Measurements from ENCODE around the gene UGT2B15. TPM values are rescaled to one million over a fixed set of nuclear protein-coding genes. Genes with fewer than 3 reads are reported as not detected.
"Not testable (repeated sequence)": the region's sequence is repeated elsewhere in the genome, so short reads cannot be mapped to it uniquely, and the experiment has no call there.

The UGT2B15 gene
- total RNA-seq, 1 donor from 2014 or later: not detected

GRCh38 chr4:68630371-68630770, 40.1 kb downstream of the UGT2B15 start:
- Histone ChIP-seq H3K36me3 (no peaks in the 10 kb centered on the region), H3K79me2 (ENCODE audit: low read depth) (no peaks in the 10 kb centered on the region), H3K4me1 (no peaks in the 10 kb centered on the region), H3K9ac (no peak overlapping the region), H4K20me1 (ENCODE audit: low read depth) (no peaks in the 10 kb centered on the region), H2AFZ (replicated peaks) (no peak overlapping the region), H3K4me2 (no peak overlapping the region), H3F3A (ENCODE audit: low read depth) (no peaks in the 10 kb centered on the region), H3K27ac (no peak overlapping the region), H3K9me3 (ENCODE audit: low read depth) (no peaks in the 10 kb centered on the region), H3K4me3 (no peak overlapping the region), H3K27me3 (no peaks in the 10 kb centered on the region)
- no peak for TF ChIP-seq CTCF (IDR thresholded peaks at IDR 0.05)
- no peak for TF ChIP-seq EZH2phosphoT487 (IDR thresholded peaks at IDR 0.05)
- no peak for TF ChIP-seq EZH2 (IDR thresholded peaks at IDR 0.05)
- Mint-ChIP-seq H3K27ac (no peak overlapping the region), H3K27me3 (ENCODE audit: insufficient read depth, low read depth) (peaks cover 3% of the 10 kb centered on the region), H3K9me3 (peaks cover 2% of the 10 kb centered on the region), H3K4me3 (no peak overlapping the region), H3K4me1 (no peaks in the 10 kb centered on the region), H3K36me3 (no peaks in the 10 kb centered on the region)
- DNase-seq (ENCODE audit: low spot score): no peak

GRCh38 chr4:68622731-68623130, 47.7 kb downstream of the UGT2B15 start:
- DNase-seq (ENCODE audit: low spot score); H3K4me1 Mint-ChIP-seq; H3F3A ChIP-seq (ENCODE audit: low read depth); H3K36me3 Mint-ChIP-seq; H3K36me3 ChIP-seq; H3K27ac ChIP-seq; H4K20me1 ChIP-seq (ENCODE audit: low read depth); H3K27me3 Mint-ChIP-seq (ENCODE audit: insufficient read depth, low read depth); H3K9ac ChIP-seq; H3K27ac Mint-ChIP-seq; H3K27me3 ChIP-seq; H3K4me3 Mint-ChIP-seq; H3K4me1 ChIP-seq; H3K9me3 ChIP-seq (ENCODE audit: low read depth); H3K79me2 ChIP-seq (ENCODE audit: low read depth); H3K4me3 ChIP-seq; H3K4me2 ChIP-seq; H3K9me3 Mint-ChIP-seq; H2AFZ ChIP-seq (replicated peaks): not testable (repeated sequence)

- no peak overlapping the region for H2AFZ ChIP-seq (replicated peaks)
- no peak overlapping the region for H3K27ac ChIP-seq
Measured at GRCh38 chr4:68617003-68617698, 53.3 kb downstream of the UGT2B15 start.

More at GRCh38 chr4:68617003-68617698, 53.3 kb downstream of the UGT2B15 start:
- Histone ChIP-seq H3K4me3 (no peak overlapping the region), H3K27me3 (no peaks in the 10 kb centered on the region), H3K4me2 (no peak overlapping the region), H4K20me1 (ENCODE audit: low read depth) (no peaks in the 10 kb centered on the region), H3F3A (ENCODE audit: low read depth) (no peaks in the 10 kb centered on the region), H3K9ac (no peak overlapping the region), H3K36me3 (no peaks in the 10 kb centered on the region), H3K79me2 (ENCODE audit: low read depth) (no peaks in the 10 kb centered on the region), H3K4me1 (no peaks in the 10 kb centered on the region), H3K9me3 (ENCODE audit: low read depth) (no peaks in the 10 kb centered on the region)
- Mint-ChIP-seq H3K36me3 (no peaks in the 10 kb centered on the region), H3K4me1 (no peaks in the 10 kb centered on the region), H3K27ac (no peak overlapping the region), H3K9me3 (no peaks in the 10 kb centered on the region), H3K27me3 (ENCODE audit: insufficient read depth, low read depth) (peaks cover 2% of the 10 kb centered on the region), H3K4me3 (no peak overlapping the region)
- no peak for DNase-seq (ENCODE audit: low spot score)
- no peak for TF ChIP-seq EZH2phosphoT487 (IDR thresholded peaks at IDR 0.05)
- no peak for TF ChIP-seq CTCF (IDR thresholded peaks at IDR 0.05)
- no peak for TF ChIP-seq EZH2 (IDR thresholded peaks at IDR 0.05)

Measured in neural progenitor cell (in vitro differentiated cells).